Spinal cord (tissue), 10 donors: ENCODE measurements around the gene SLC25A14. TPM values are rescaled to one million over a fixed set of nuclear protein-coding genes. Genes with fewer than 3 reads are reported as not detected.

Experiments
- DNase-seq, 6 donors: peaks; one replicate each; pipeline versions ENCODE4 v3.0.0 to v3.0.0-alpha.2; 2013 to 2015; ENCODE audit warnings: low spot score in 6 of 6, low read depth in 4 of 6
- H3K27ac ChIP-seq: one replicate; pipeline ENCODE4 v1.5.1; 2013; ENCODE audit warnings: low read depth, low read length, control low read depth
- H3K27me3 ChIP-seq: one replicate; pipeline ENCODE4 v1.6.1; 2013; ENCODE audit warnings: low read length; ENCODE audit not compliant: control insufficient read depth, insufficient read depth
- H3K36me3 ChIP-seq: one replicate; pipeline ENCODE4 v1.6.1; 2013; ENCODE audit warnings: low read length; ENCODE audit not compliant: control insufficient read depth, insufficient read depth
- H3K4me1 ChIP-seq: one replicate; pipeline ENCODE4 v1.6.1; 2013; ENCODE audit warnings: low read length; ENCODE audit not compliant: control insufficient read depth, insufficient read depth
- H3K4me3 ChIP-seq: one replicate; pipeline ENCODE4 v1.5.1; 2013; ENCODE audit warnings: low read depth, low read length, control low read depth
- H3K9me3 ChIP-seq: one replicate; pipeline ENCODE4 v1.6.1; 2013; ENCODE audit warnings: low read length; ENCODE audit not compliant: control insufficient read depth, insufficient read depth
- WGBS: methylation state at CpG from one replicate; pipeline ENCODE4 v1.1.5; 2013; ENCODE audit warnings: missing lambda C conversion rate; ENCODE audit not compliant: insufficient coverage; 5-methylcytosine and 5-hydroxymethylcytosine counted together
- long read RNA-seq, 4 donors: transcript quantifications; one replicate each; lab custom pipeline, GENCODE V29; 2026
- polyA plus RNA-seq, 2 donors: library from polyadenylated mRNA; unstranded; fragments of 120-200 nt; gene quantifications; one replicate each; pipeline ENCODE4 v1.2.1, GENCODE V29; 2013; ENCODE audit not compliant: insufficient read length in 2 of 2
- total RNA-seq, 2 donors: library from RNA; depleted of rRNA in 1 of 2; stranded (reverse); fragments of 120-200 nt in 1 of 2; fragments of >200 nt in 1 of 2; gene quantifications; one replicate each; pipeline versions ENCODE4 v1.2.3 to v1.2.4, GENCODE V29; 2013 to 2014
- donor health status: healthy.

SLC25A14 gene, protein sequence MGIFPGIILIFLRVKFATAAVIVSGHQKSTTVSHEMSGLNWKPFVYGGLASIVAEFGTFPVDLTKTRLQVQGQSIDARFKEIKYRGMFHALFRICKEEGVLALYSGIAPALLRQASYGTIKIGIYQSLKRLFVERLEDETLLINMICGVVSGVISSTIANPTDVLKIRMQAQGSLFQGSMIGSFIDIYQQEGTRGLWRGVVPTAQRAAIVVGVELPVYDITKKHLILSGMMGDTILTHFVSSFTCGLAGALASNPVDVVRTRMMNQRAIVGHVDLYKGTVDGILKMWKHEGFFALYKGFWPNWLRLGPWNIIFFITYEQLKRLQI
- total RNA-seq (10 to 100 TPM; 19.2 to 22.3 TPM), polyA plus RNA-seq (10 to 100 TPM; 29.3 to 37.3 TPM)
- long read RNA-seq, donor 1, partial matches to known transcripts = 5 of 18 reads
- long read RNA-seq, donor 1, other reads (novel, unspliced or antisense) = 0 of 18 reads
- long read RNA-seq, donor 2, partial matches to known transcripts = 0 of 4 reads
- long read RNA-seq, donor 2, other reads (novel, unspliced or antisense) = 0 of 4 reads
- long read RNA-seq, donor 3 = 0 reads
- long read RNA-seq, donor 4, partial matches to known transcripts = 0 of 2 reads
- long read RNA-seq, donor 4, other reads (novel, unspliced or antisense) = 0 of 2 reads

GRCh38 chrX:130339408-130340222 is at the start of gene SLC25A14:
TSS of gene SLC25A14 (plus strand) at chrX:130339919. CDS start at chrX:130340279, 360 bp downstream.
- peak; percentile 46 to 93 (median 54) for DNase-seq
- WGBS = 27% methylated on average over 54 of the region's 55 CpGs
- Histone ChIP-seq H3K27me3 (no peaks in the 10 kb centered on the region), H3K36me3 (no peaks in the 10 kb centered on the region), H3K27ac (no peak within 1 kb of the TSS), H3K4me3 (peak within 1 kb of the TSS; percentile 69), H3K4me1 (no peaks in the 10 kb centered on the region), H3K9me3 (no peaks in the 10 kb centered on the region)

GRCh38 chrX:130295519-130296296 is 44.0 kb upstream of the SLC25A14 start:
- H3K27me3 ChIP-seq = no peaks in the 10 kb centered on the region
- no peak for DNase-seq
- no peaks in the 10 kb centered on the region for H3K36me3 ChIP-seq
- no peak overlapping the region for H3K4me3 ChIP-seq
- no peak overlapping the region for H3K27ac ChIP-seq
- no peaks in the 10 kb centered on the region for H3K4me1 ChIP-seq
- WGBS = no CpG with 5 or more reads among the region's 5 CpGs
- H3K9me3 ChIP-seq = no peaks in the 10 kb centered on the region

- WGBS = 92% methylated on average over 3 of the region's 3 CpGs
- no peaks in the 10 kb centered on the region for H3K27me3 ChIP-seq
- H3K27ac ChIP-seq = no peak overlapping the region
- no peak for DNase-seq
- H3K9me3 ChIP-seq = no peaks in the 10 kb centered on the region
- H3K36me3 ChIP-seq = no peaks in the 10 kb centered on the region
- H3K4me3 ChIP-seq = no peak overlapping the region
- H3K4me1 ChIP-seq = no peaks in the 10 kb centered on the region
These were observed 43.4 kb upstream of the SLC25A14 start for GRCh38 chrX:130296297-130296678.

DNA sequence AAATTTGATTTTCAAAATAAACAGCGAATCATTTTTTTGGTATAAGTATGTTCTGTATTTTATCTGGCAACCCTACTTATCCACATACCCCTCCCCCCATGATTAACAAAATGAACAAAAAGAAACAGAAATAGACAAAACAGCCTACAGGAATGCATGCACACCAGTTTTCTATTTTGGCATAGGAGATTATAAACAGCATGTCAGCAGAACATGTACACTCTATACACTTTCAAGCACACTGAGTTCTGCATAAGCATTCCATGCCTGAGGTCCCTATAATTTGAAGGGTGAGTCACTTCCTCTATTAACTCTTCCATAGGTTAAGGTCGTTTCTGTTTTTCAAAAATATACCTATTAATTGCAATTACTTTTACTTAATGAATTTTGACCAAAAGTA is 43.0 kb upstream of the SLC25A14 start:
- DNase-seq = no peak
- Histone ChIP-seq H3K27ac (no peak overlapping the region), H3K36me3 (no peaks in the 10 kb centered on the region), H3K9me3 (no peaks in the 10 kb centered on the region), H3K27me3 (no peaks in the 10 kb centered on the region), H3K4me1 (no peaks in the 10 kb centered on the region), H3K4me3 (no peak overlapping the region)
- no CpG with 5 or more reads among the region's 2 CpGs for WGBS

- no peak overlapping the region for H3K4me3 ChIP-seq
- no peak overlapping the region for H3K27ac ChIP-seq
- DNase-seq = no peak
- 69% methylated on average over 19 of the region's 19 CpGs for WGBS
- H3K9me3 ChIP-seq = no peaks in the 10 kb centered on the region
- no peaks in the 10 kb centered on the region for H3K27me3 ChIP-seq
- H3K4me1 ChIP-seq = no peaks in the 10 kb centered on the region
- H3K36me3 ChIP-seq = no peaks in the 10 kb centered on the region
These were observed 40.3 kb upstream of the SLC25A14 start for GRCh38 chrX:130299279-130300009.

- DNase-seq = no peak
- H3K4me1 ChIP-seq = no peaks in the 10 kb centered on the region
- H3K27me3 ChIP-seq = no peaks in the 10 kb centered on the region
- no peak overlapping the region for H3K27ac ChIP-seq
- H3K36me3 ChIP-seq = no peaks in the 10 kb centered on the region
- no peak overlapping the region for H3K4me3 ChIP-seq
- WGBS = 33% methylated on average over 1 of the region's 2 CpGs
- H3K9me3 ChIP-seq = no peaks in the 10 kb centered on the region
These were observed 39.8 kb upstream of the SLC25A14 start for GRCh38 chrX:130300010-130300282.

GRCh38 chrX:130301405-130301804 is 38.3 kb upstream of the SLC25A14 start:
- DNase-seq = no peak
- WGBS = no CpG with 5 or more reads among the region's 1 CpG
- Histone ChIP-seq H3K4me1 (no peaks in the 10 kb centered on the region), H3K36me3 (no peaks in the 10 kb centered on the region), H3K4me3 (no peak overlapping the region), H3K27me3 (no peaks in the 10 kb centered on the region), H3K27ac (no peak overlapping the region), H3K9me3 (no peaks in the 10 kb centered on the region)

DNA sequence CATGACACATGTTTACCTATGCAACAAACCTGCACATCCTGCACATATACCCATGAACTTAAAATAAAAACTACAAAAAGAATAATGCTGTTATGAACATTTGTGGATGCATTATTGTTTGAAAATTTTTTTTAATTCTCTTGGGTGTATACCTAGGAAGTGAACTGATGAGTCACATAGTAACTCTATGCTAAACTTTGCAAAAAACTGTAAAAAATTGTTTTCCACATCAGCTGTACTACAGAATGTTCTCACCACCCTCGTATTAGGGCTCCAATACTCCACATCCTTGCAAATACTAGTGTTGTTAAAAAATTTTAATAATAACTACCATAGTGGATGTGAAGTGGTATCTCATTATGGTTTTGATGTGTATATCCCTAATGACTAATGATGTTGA is 37.7 kb upstream of the SLC25A14 start:
- no peak for DNase-seq
- H3K36me3 ChIP-seq = no peaks in the 10 kb centered on the region

More for the DNA sequence above, 37.7 kb upstream of the SLC25A14 start:
- Histone ChIP-seq H3K4me3 (no peak overlapping the region), H3K9me3 (no peaks in the 10 kb centered on the region), H3K27ac (no peak overlapping the region), H3K4me1 (no peaks in the 10 kb centered on the region), H3K27me3 (no peaks in the 10 kb centered on the region)
- no CpG with 5 or more reads among the region's 1 CpG for WGBS
